NCI-H2227 treated with DMSO at 0.1 percent for 48 hours (cell line): ENCODE data around the gene CRACR2B.
A peak's percentile ranks its signal among the peaks of the same experiment; 100 is the strongest.

Experiments
- DNase-seq: peaks from one replicate; lab custom pipeline; 2025; lab: John Stamatoyannopoulos, UW

CRACR2B gene

DNA sequence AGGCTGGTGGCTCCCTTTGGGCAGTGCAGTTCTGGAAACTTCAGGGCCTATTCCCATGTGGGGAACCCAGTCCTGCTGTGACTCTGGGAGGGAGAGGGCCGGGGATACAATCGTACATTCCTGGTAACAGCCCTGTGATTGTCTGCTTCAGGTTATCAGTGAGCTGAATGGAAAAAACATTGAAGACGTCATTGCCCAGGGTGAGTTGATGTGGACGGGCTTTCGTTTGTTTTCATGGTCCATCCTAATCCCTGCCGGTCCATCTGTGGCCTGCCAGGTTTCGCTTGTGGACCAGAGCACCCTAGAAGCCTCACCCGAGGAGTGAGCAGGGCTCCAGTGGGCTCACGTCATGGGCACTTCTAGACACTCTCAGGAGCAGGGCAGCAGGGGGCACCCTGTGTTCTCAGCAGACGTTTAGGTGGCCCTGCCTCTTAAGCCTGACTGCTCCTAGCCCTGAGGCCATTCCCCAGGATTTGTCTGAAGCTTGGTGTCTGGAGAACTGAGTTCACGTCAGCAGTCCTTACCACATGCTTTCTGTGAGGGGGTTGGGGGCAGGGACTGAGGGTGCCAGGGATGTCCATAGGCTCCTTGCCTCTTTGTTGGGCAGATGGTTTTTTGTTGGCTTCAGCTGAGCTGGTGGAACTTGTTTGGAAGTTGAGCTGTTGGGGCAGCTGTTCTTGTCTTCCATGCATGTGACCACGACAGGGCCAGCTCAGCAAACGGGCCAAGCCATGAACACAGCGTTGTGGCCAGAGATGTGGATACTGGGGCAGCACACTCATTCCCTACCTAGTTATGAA, 16.1 kb upstream of the CRACR2B start:
- DNase-seq: no peak

DNA sequence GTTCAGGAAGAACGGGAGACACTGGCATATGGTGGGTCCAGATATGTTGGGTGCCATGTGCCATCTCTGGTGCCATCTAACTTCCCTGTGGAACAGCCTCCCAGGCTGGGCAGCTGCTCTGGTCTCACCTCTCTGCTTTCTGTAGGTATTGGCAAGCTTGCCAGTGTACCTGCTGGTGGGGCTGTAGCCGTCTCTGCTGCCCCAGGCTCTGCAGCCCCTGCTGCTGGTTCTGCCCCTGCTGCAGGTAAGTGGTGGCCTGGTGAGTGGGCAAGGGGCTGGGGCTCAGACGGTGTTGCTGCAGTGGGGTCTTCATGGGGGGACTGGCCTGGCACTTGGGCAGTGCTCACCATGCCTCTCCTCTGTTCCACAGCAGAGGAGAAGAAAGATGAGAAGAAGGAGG, 15.3 kb upstream of the CRACR2B start:
- DNase-seq: no peak

DNA sequence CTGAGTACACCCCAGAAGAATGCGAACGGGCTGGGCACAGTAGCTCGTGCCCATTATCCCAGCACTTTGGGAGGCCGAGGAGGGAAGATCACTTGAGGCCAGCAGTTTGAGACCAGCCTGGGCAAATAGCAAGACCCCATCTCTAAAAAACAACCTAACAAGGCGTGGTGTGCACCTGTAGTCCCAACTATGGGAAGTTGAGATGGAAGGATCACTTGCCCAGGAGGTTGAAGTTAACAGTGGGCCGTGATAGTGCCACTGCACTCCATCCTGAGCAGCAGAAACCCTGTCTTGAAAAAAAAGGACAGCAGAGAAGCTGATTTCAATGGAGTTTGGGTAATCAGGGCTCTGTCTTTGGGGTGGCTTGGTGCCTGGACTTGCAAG, 14.7 kb upstream of the CRACR2B start:
- no peak for DNase-seq

DNA sequence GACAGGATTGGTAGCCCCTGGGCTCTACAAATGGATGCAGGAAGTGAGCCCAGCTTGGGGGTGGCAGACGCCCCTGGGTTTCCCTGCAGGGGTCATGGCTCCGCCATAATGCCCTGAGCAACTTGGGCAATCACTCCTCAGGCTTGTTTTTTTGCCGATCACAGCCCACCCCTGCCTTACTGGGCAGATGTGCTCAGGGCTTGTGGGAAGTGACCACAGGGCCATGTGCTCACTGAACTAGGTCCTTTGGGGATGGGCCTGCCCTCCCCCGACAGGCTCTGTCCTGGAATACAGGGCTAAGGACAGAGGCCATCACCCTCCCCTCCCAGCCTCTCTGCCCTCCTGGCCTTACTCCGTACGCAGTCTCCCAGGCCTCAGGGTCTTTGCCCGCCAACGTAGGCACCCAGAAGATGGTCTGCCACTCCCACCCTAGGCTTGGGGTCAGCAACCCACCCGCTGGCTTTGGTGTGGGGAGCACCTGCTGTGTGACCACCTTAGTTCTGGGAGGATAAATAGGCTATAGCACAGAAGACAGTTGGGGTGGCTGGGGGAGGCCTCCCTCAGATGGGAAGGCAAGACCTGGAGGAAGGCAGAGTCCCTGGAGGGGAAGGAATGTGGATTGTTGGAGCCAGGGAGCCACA, 14.1 kb upstream of the CRACR2B start:
- no peak for DNase-seq

DNA sequence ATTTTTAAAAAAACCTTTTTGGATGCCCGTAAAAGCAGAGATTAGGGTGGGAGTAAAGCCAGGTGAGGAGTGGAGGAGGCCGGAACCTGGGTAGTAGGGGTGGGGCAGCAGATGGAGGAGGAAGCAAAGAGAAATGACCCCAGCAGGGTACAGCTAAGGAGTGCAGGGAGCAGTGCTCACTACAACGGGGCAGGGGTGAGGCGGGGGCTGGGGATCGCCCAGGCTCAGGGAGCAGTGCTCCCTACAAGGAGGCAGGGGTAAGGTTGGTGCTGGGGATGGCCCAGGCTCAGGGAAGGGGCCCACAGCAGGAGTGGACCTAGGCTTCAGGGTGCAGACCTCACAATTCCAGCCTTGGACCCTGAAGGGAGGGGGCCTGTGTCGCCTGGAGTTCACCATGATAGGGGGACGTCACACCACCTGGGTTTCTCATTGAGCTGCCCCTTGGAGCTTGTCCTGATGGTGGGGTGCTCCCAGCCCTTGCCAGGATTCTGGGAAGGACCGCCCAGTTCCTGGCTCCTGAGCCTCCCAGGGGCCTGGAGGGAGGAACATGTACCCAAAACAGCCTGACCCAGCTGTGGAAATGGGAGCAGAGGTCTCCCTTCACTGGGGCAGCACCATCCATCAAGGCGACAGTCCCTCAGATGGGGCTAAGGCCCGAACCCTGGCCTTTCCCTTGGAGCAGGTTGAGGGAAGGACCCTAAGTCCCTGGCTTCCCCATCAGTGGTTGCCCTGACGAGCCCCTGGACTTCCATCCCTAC, 11.9 kb upstream of the CRACR2B start:
- no peak for DNase-seq

DNA sequence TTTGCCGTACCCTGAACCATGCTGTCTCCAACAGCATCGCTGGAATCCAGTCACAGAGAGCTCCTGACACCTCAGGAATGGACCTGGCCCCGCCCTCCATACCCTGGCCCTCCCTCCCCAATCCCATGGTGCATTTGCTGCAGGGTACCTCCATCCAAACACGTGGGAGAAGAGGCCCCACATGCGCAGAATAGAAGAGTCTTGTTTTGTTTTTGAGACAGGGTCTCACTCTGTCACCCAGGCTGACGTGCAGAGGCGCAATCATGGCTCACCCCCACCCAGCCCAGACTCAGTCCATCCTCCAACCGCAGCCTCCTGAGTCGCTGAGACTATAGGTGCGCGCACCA, 11.3 kb upstream of the CRACR2B start:
- DNase-seq: no peak

DNA sequence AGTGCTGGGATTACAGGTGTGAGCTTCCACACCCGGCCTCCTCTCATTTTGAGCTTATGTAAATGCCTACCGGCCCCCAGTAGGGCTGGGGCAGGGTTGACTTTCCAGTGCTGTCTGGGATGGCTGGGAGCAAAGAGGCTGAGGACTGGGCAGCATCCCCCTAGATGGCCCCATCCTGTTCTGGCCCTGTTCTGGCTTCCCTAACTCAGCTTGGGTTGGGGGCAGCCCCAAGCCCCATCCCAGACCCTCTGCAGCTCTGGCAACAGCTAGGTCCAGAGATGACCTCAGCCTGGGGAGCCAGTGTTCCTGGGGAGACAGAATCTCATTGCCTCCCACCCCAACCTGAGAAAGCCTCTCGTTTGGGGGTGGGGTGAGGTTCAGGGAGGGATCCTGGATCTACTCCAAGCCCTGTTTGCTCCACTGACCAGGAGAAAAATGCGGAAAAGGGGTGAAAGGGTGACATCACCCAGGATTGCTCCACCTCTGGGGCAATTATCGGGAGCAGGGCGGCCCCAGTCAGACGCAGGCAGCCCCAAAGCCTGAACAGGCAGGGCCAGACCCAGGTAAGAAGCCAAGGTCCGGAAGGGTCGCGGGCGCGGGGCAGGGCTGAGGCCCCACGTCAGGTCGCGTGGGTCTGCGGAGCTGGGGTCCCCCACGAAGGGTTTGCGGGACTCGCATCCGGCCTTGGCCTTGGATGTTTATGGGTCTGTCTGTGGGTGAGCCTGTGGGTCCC, 9.2 kb upstream of the CRACR2B start, which contains the start of gene PNPLA2:
TSS of gene PNPLA2 (plus strand) at position 519 of the 733 bp plus-strand sequence. CDS start 805 bp downstream, outside the sequence.
- DNase-seq: no peak

DNA sequence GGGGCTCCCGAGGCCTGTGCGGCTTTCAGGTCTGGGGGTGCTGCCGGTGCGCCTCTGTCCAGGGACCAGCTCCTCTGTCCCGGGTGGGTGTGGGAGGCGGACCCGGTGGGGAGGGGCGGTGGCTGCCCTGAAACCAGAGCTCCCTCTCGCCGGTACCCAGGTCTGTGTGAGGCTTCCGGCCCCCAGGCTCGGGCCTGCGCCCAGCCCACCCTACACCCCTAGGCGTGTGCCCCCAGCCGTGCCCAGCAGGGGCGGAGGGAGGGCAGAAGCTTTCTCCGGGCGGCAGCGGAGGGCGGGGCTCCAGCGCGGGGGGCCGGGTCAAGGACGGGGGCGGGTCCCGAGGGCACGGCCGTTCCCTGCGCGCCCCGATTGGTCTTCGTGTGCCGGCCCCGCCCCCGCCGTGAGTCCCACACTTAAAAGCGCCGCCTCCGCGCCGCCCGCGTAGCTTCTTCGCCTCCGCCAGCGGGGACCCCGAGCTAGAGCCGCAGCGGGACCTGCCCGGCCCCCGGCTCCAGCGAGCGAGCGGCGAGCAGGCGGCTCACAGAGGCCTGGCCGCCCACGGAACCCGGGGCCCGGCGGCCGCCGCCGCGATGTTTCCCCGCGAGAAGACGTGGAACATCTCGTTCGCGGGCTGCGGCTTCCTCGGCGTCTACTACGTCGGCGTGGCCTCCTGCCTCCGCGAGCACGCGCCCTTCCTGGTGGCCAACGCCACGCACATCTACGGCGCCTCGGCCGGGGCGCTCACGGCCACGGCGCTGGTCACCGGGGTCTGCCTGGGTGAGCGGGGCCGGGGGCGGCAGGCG, 8.4 kb upstream of the CRACR2B start:
- DNase-seq: peak; percentile 92

DNA sequence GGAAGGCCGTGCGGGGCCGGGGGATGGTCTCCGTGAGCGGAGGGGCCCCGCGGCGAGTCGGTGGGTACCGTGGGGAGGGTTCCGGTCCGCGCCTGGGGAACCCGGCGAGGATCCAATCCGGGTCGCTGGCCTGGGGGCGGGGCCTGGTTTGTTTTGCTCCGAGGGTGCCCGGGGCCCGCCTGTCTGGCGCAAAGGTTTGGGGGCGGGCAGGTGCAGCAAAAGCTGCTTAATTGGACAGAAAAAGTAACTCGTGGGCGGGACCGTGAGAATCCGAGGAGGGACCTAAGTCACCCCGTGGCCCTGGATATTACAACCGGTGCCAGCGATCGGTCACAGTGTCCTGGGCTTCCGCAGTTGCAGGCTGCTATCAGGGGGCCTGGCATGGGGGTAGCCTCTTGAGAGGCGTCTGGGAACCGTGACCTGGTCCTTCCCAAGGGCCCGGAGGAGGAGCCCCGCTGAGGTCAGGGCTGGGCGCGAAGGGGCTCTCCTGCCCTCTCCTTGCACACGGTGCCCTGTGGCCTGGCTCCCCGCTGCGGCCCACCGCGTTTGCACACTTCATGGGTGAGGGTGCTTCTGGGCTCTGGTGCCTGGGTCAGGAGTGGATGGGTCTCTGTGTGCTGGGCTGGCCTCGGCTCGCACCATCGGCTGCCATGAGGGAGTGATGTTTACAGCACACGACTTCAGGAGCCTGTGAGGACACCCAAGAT, 7.6 kb upstream of the CRACR2B start:
- DNase-seq: peak; percentile 49

DNA sequence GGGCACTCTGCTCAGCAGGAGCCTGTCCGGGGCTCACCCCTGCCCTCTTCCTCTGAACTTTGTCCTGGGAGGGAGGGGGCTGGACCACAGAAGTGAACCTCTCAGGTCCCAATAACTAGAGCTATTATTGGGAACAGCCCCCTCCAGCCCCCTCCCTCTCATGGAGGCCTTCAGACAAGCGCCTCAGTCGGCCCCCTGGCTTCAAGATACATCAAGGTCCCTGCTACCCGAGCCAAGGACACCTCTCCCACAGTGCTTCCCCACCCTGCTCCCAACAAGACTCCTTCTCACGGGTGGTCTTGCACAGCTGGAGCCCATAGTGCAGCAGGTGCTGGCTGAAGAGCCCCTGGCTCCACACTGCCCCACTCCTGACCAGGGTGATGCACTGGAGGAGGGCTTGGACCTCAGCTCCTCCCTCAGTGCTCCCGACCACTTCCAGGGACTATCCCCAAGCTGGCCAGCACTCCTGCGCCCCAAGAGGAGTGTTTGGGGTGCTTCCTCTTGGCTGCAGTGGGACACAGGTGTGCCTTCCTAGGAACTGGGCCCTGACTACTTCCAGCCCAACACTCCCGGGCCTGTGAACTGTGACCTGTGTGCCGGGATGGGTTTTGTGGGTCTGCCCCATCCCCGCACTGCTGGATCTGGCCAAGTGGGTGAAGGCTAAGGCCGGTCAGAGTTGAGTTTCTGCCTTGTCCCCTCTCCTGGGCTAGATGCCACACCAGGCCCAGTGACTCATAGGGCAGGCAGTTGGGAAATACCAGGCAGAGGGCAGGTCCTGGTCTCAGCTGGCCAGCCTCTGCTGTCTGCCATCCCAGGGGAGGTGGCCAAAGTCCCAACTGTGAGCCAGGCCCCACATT, 6.8 kb upstream of the CRACR2B start:
- DNase-seq: no peak

DNA sequence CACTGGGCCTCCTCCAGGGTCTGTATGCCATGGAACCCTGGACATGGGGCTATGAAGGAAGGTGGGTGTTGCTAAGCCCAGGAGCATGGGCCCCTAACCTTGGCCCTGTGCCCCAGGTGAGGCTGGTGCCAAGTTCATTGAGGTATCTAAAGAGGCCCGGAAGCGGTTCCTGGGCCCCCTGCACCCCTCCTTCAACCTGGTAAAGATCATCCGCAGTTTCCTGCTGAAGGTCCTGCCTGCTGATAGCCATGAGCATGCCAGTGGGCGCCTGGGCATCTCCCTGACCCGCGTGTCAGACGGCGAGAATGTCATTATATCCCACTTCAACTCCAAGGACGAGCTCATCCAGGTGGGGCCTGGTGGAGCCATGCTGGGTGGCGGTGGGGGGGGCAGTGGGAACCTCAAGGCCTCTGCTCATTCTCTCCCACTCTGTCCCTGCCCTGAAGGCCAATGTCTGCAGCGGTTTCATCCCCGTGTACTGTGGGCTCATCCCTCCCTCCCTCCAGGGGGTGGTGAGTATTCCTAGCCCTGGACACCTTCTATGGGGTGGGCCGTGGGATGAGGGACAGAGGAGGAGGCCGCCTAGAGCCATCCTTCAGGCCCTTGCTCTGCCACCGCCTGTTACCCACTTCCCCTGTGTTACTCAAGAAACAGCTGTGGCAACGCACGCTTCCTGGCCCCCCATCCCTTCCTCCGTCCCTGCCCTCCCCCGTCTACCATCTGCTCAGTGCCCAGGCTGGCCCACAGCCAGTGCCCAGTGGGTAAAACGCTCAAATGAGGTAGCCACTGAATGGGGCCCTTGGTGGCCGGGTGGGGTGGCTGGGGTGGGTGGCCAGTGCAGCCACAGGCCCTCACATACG, 6.0 kb upstream of the CRACR2B start:
- no peak for DNase-seq

DNA sequence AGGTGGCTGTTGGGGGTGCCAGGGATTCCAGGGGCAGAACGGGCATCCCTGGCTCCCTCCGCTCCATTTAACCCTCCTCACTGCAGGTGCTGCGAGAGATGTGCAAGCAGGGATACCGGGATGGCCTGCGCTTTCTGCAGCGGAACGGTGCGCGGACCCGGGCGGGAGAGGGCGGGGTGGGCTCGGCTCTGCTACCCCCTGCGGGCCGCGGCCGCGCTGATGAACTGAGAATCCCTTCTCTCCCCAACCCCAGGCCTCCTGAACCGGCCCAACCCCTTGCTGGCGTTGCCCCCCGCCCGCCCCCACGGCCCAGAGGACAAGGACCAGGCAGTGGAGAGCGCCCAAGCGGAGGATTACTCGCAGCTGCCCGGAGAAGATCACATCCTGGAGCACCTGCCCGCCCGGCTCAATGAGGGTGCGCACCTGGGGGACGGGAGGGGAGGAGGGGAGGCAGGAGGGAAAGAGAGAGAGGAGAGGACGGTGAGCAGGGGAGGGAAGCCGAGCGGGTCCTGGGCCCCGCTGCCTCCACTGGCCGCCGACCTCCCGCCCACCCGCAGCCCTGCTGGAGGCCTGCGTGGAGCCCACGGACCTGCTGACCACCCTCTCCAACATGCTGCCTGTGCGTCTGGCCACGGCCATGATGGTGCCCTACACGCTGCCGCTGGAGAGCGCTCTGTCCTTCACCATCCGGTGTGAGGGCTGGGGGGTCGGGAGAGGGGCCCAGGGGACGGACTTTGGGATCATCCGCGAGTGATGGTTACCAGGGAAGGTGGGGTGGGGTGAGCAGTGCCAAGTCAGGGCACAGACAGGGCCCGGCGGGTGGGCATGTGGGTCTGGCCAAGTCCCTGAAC, 4.1 kb upstream of the CRACR2B start:
- DNase-seq: no peak

DNA sequence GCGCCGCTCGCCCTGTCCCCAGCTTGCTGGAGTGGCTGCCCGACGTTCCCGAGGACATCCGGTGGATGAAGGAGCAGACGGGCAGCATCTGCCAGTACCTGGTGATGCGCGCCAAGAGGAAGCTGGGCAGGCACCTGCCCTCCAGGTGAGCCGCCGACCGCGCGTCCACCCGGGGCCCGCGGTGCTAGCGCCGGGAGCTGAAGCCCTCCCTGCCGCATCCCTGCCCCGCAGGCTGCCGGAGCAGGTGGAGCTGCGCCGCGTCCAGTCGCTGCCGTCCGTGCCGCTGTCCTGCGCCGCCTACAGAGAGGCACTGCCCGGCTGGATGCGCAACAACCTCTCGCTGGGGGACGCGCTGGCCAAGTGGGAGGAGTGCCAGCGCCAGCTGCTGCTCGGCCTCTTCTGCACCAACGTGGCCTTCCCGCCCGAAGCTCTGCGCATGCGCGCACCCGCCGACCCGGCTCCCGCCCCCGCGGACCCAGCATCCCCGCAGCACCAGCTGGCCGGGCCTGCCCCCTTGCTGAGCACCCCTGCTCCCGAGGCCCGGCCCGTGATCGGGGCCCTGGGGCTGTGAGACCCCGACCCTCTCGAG, 3.3 kb upstream of the CRACR2B start:
- DNase-seq: no peak

DNA sequence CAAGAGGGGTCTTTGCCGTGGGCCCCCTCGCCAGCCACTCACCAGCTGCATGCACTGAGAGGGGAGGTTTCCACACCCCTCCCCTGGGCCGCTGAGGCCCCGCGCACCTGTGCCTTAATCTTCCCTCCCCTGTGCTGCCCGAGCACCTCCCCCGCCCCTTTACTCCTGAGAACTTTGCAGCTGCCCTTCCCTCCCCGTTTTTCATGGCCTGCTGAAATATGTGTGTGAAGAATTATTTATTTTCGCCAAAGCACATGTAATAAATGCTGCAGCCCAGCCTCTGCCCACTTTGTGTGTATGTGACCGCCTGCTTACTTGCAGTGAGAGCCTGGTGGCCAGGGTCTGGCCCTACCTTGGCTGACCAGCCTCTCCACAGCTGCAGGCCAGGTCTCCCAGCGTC, 2.8 kb upstream of the CRACR2B start:
- DNase-seq: no peak

DNA sequence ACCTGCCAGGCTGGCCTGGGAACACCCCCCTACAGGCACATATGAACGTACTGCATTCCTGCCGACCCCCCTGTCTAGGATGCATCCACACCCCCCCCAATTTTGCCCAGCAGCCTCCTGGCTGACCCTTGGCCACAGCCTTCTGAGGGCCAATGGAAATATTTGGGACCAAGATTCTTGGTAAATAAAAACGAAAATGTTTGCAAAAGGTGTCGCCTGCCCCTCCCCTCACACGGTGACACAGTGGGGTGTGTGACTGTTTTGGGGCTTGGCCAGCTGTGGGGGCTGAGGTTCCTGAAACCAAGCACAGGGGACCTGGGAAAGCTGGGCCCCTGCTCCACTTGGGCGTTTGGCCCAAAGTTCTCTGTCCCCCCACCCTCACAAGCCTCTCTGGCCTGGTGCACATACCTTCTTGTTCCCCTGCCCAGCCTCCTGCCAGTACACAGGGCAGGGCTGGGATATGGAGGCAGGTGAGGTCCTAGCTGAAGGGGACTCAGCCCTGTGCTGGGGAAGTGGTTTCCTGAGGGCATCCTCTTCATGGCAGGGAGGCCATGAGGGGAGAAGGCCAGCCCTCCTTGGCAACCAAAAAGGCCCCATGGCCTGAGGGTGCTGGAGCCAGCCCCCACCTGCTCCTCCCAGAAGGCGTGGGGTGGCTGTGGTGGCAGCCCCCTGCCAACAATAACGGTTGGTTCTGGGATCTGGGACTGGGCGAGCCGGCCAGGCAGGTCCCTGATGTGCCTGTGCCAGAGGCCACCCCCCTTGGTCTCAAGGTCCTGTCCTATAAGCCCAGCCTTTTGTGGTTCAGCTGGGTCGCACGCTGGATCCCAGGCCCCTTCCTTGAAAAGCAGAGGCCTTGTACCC, 2.1 kb upstream of the CRACR2B start:
- no peak for DNase-seq

DNA sequence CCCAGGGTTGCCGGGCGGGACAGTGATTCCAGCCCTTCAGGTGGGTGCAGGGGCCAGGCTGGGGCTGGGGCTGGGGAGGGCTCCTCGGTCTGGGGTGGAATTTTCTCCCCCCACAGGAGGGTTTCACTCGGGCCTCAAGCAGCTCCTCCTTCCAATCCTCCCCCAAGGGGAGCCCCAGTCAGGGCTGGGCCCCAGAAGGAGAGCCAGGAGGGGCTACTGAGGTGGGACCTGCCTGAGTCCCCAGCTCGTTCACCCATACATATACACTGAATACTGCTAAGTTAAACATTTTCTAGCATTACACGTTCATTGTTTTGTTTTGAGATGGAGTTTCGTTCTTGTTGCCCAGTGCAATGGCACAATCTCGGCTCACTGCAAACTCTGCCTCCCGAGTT, 1.5 kb upstream of the CRACR2B start:
- DNase-seq: no peak

DNA sequence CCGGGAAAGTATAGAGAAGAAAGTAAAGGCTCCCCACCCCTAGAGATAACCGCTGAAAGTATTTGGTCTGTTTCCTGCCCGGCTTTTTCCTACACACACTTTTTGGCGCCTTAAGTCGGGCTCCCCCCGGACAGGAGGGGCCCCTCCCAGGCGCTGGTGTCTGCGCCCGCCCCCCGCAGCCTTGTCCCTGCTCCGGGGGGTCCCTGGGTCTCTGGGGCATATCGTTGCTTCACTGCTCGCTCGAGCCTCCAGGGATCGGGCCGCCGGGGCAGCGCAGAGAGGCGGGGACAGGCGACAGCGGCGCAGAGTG, 928 bp upstream of the CRACR2B start:
- DNase-seq: no peak
